CD14-positive monocyte (primary cell): ENCODE results near the gene PALM. TPM values are rescaled to one million over a fixed set of nuclear protein-coding genes. Genes with fewer than 3 reads are reported as not detected.

Experiments used
- DNase-seq, 3 donors: peaks; one replicate each; pipeline ENCODE4 v3.0.0-alpha.2; 2011 to 2022
- H2AFZ ChIP-seq: 2 replicates; pipeline ENCODE4 v1.6.0; 2012; ENCODE audit warnings: mild to moderate bottlenecking, low read depth, low read length, inconsistent platforms; ENCODE audit not compliant: insufficient read depth, poor library complexity, severe bottlenecking
- H3K27ac ChIP-seq, 2 donors: 1 replicate in 1 of 2; 2 replicates in 1 of 2; pipeline ENCODE4 v1.5.1; 2012 to 2013; ENCODE audit warnings: low read length in 2 of 2, control low read depth in 1 of 2, inconsistent platforms in 1 of 2, low read depth in 1 of 2, mild to moderate bottlenecking in 1 of 2
- H3K27me3 ChIP-seq, 2 donors: one replicate each; pipeline versions ENCODE4 v1.6.0 to v1.6.1; 2011 to 2013; ENCODE audit warnings: low read length in 2 of 2; ENCODE audit not compliant: control insufficient read depth in 2 of 2, insufficient read depth in 2 of 2
- H3K36me3 ChIP-seq, 2 donors: replicated peaks in 1 of 2; 1 replicate in 1 of 2; 2 replicates in 1 of 2; pipeline versions ENCODE4 v1.5.1 to v1.6.1; 2012 to 2013; ENCODE audit warnings: low read length in 2 of 2, control low read depth in 1 of 2, inconsistent platforms in 1 of 2, mild to moderate bottlenecking in 1 of 2; ENCODE audit not compliant: insufficient read depth in 2 of 2, control insufficient read depth in 1 of 2
- H3K4me1 ChIP-seq, 2 donors: 1 replicate in 1 of 2; 2 replicates in 1 of 2; pipeline versions ENCODE4 v1.5.1 to v1.6.1; 2012 to 2013; ENCODE audit warnings: low read length in 2 of 2, control low read depth in 1 of 2, inconsistent platforms in 1 of 2, mild to moderate bottlenecking in 1 of 2, moderate library complexity in 1 of 2; ENCODE audit not compliant: insufficient read depth in 2 of 2, control insufficient read depth in 1 of 2
- H3K4me2 ChIP-seq: replicated peaks from 2 replicates; pipeline ENCODE3; 2012; ENCODE audit warnings: low read length, moderate library complexity, mild to moderate bottlenecking; ENCODE audit not compliant: poor library complexity, severe bottlenecking; ENCODE audit errors: extremely low read depth
- H3K4me3 ChIP-seq, 3 experiments: fragments of 200-600 bp in 1 of 3; sonication (generic) in 1 of 3; replicated peaks in 1 of 3; 1 replicate in 2 of 3; 2 replicates in 1 of 3; pipeline ENCODE4 v1.5.1; 2011 to 2013; ENCODE audit warnings: low read length in 3 of 3, mild to moderate bottlenecking in 3 of 3, control low read depth in 2 of 3, low read depth in 2 of 3, inconsistent platforms in 1 of 3, moderate library complexity in 1 of 3
- H3K79me2 ChIP-seq: 2 replicates; pipeline ENCODE4 v1.6.0; 2012; ENCODE audit warnings: mild to moderate bottlenecking, control low read depth, inconsistent platforms, low read length, moderate library complexity; ENCODE audit not compliant: insufficient read depth
- H3K9ac ChIP-seq: 2 replicates; pipeline ENCODE4 v1.6.0; 2017; ENCODE audit warnings: low read length, mild to moderate bottlenecking; ENCODE audit not compliant: insufficient read depth, poor library complexity, severe bottlenecking
- H3K9me3 ChIP-seq, 2 donors: replicated peaks in 1 of 2; 1 replicate in 1 of 2; 2 replicates in 1 of 2; pipeline versions ENCODE4 v1.5.1 to v1.6.1; 2012 to 2013; ENCODE audit warnings: low read length in 2 of 2, control low read depth in 1 of 2; ENCODE audit not compliant: control insufficient read depth in 1 of 2, insufficient read depth in 1 of 2
- H4K20me1 ChIP-seq: 2 replicates; pipeline ENCODE4 v1.6.0; 2012; ENCODE audit warnings: mild to moderate bottlenecking, low read length, control low read depth, moderate library complexity; ENCODE audit not compliant: insufficient read depth
- H3K27ac Mint-ChIP-seq, 7 donors: one replicate each; pipeline ENCODE4 v1.8.0; 2020; ENCODE audit warnings: mild to moderate bottlenecking in 7 of 7, mixed read lengths in 7 of 7, moderate library complexity in 6 of 7, inconsistent platforms in 2 of 7
- H3K27me3 Mint-ChIP-seq, 3 donors: one replicate each; pipeline ENCODE4 v1.8.0; 2021 to 2022; ENCODE audit warnings: low read depth in 3 of 3, mild to moderate bottlenecking in 3 of 3, mixed read lengths in 3 of 3, moderate library complexity in 3 of 3, inconsistent platforms in 1 of 3
- H3K36me3 Mint-ChIP-seq, 2 donors: one replicate each; pipeline ENCODE4 v1.8.0; 2020; ENCODE audit warnings: mixed read lengths in 2 of 2, inconsistent platforms in 1 of 2, mild to moderate bottlenecking in 1 of 2
- H3K4me1 Mint-ChIP-seq: one replicate; pipeline ENCODE4 v1.8.0; 2020; ENCODE audit warnings: mild to moderate bottlenecking, mixed read lengths
- H3K4me3 Mint-ChIP-seq, 2 donors: one replicate each; pipeline ENCODE4 v1.8.0; 2020; ENCODE audit warnings: mild to moderate bottlenecking in 2 of 2, mixed read lengths in 2 of 2, moderate library complexity in 1 of 2
- H3K9me3 Mint-ChIP-seq, 7 donors: one replicate each; pipeline ENCODE4 v1.8.0; 2020 to 2022; ENCODE audit warnings: mixed read lengths in 7 of 7, mild to moderate bottlenecking in 6 of 7, moderate library complexity in 6 of 7, inconsistent platforms in 2 of 7
- CTCF ChIP-seq: fragments of 200-600 bp; IDR thresholded peaks from one replicate; pipeline ENCODE4 v1.8.0; 2022; ENCODE audit warnings: antibody characterized with exemption, mild to moderate bottlenecking
- WGBS: methylation state at CpG from one replicate; pipeline ENCODE4 v1.1.5; 2013; ENCODE audit warnings: missing lambda C conversion rate; ENCODE audit not compliant: insufficient coverage; 5-methylcytosine and 5-hydroxymethylcytosine counted together
- intact Hi-C, 2 donors: fragments of 100-400 bp; cut with micrococcal nuclease; formaldehyde crosslinking; loops; one replicate each; pipeline versions ENCODE4 v1.15.0 to v1.15.1; 2023
- polyA plus RNA-seq, 3 donors: library from polyadenylated mRNA; depleted of rRNA in 1 of 3; unstranded in 2 of 3; stranded (reverse) in 1 of 3; fragments of 300-500 nt in 2 of 3; fragments of >200 nt in 1 of 3; fragmentation: Illumina TruSeq in 2 of 3; gene quantifications; 1 replicate in 2 of 3; 2 replicates in 1 of 3; pipeline ENCODE4 v1.2.3, GENCODE V29; 2012 to 2021

PALM gene
- polyA plus RNA-seq, 3 donors, result 0.23 TPM; not detected in 2

- H3K4me3 Mint-ChIP-seq, result no peak overlapping the region
- 82% methylated on average over 35 of the region's 36 CpGs for WGBS
- H3K4me1 ChIP-seq, result peaks cover 7 to 8% of the 10 kb centered on the region in 2 donors
- no peak overlapping the region for H3K4me2 ChIP-seq
- H3K27ac ChIP-seq, result no peak overlapping the region
- no peak overlapping the region for H2AFZ ChIP-seq
- H3K36me3 Mint-ChIP-seq, result peaks cover 0 to 4% of the 10 kb centered on the region in 2 donors
- intact Hi-C loops, result no loop called here
- no peak overlapping the region for H3K27ac Mint-ChIP-seq
- no peak overlapping the region for H3K4me3 ChIP-seq
- no peak for TF ChIP-seq CTCF
- no peaks in the 10 kb centered on the region for H3K27me3 ChIP-seq
- H4K20me1 ChIP-seq, result no peaks in the 10 kb centered on the region
- H3K4me1 Mint-ChIP-seq, result peaks cover 12% of the 10 kb centered on the region
- no peaks in the 10 kb centered on the region for H3K79me2 ChIP-seq
- no peak for DNase-seq
- peaks cover 5 to 26% (median 8%) of the 10 kb centered on the region in 3 donors for H3K27me3 Mint-ChIP-seq
- no peaks in the 10 kb centered on the region for H3K36me3 ChIP-seq
- H3K9me3 Mint-ChIP-seq, result peaks cover 28 to 46% (median 36%) of the 10 kb centered on the region in 7 donors
- H3K9me3 ChIP-seq, result peaks cover 15 to 41% of the 10 kb centered on the region in 2 donors
- no peak overlapping the region for H3K9ac ChIP-seq
Measured at GRCh38 chr19:756821-757688, 48.3 kb downstream of the PALM start.

- H3K9ac ChIP-seq, result no peak overlapping the region
- TF ChIP-seq CTCF, result no peak
- intact Hi-C loops, result no loop called here
- H3K27ac ChIP-seq, result no peak overlapping the region
- WGBS, result 98% methylated on average over 44 of the region's 50 CpGs
- H3K4me1 ChIP-seq, result peaks cover under 1 to 5% of the 10 kb centered on the region in 2 donors
- no peak overlapping the region for H2AFZ ChIP-seq
- no peaks in the 10 kb centered on the region for H3K27me3 ChIP-seq
- Mint-ChIP-seq H3K4me3 (no peak overlapping the region), H3K9me3 (peaks cover 28 to 49% (median 36%) of the 10 kb centered on the region in 7 donors), H3K27me3 (peaks cover 5 to 25% (median 8%) of the 10 kb centered on the region in 3 donors), H3K4me1 (peaks cover 8% of the 10 kb centered on the region), H3K36me3 (peaks cover 0 to 4% of the 10 kb centered on the region in 2 donors), H3K27ac (no peak overlapping the region)
- peaks cover 15 to 41% of the 10 kb centered on the region in 2 donors for H3K9me3 ChIP-seq
- no peaks in the 10 kb centered on the region for H3K79me2 ChIP-seq
- H3K4me3 ChIP-seq, result no peak overlapping the region
- no peaks in the 10 kb centered on the region for H3K36me3 ChIP-seq
- no peak overlapping the region for H3K4me2 ChIP-seq
- no peaks in the 10 kb centered on the region for H4K20me1 ChIP-seq
- no peak for DNase-seq
Measured at GRCh38 chr19:757811-758668, 49.3 kb downstream of the PALM start.
